Muscle of leg (tissue), 11 donors: ENCODE data around the gene FBXL13. TPM values are rescaled to one million over a fixed set of nuclear protein-coding genes. Genes with fewer than 3 reads are reported as not detected.
"Not testable (repeated sequence)": the region's sequence is repeated elsewhere in the genome, so short reads cannot be mapped to it uniquely, and the experiment has no call there.

Source experiments
- DNase-seq: peaks from one replicate; pipeline ENCODE4 v3.0.0; 2013
- H3K27ac ChIP-seq: one replicate; pipeline ENCODE4 v1.5.1; 2013; ENCODE audit warnings: mild to moderate bottlenecking, low read length, control low read depth
- H3K27me3 ChIP-seq: one replicate; pipeline ENCODE4 v1.6.1; 2013; ENCODE audit warnings: low read length; ENCODE audit not compliant: control insufficient read depth, insufficient read depth
- H3K36me3 ChIP-seq: one replicate; pipeline ENCODE4 v1.6.1; 2013; ENCODE audit warnings: low read length; ENCODE audit not compliant: control insufficient read depth, insufficient read depth
- H3K4me1 ChIP-seq: one replicate; pipeline ENCODE4 v1.6.1; 2013; ENCODE audit warnings: low read length; ENCODE audit not compliant: control insufficient read depth, insufficient read depth
- H3K4me3 ChIP-seq: one replicate; pipeline ENCODE4 v1.5.1; 2013; ENCODE audit warnings: low read length, control low read depth
- H3K9me3 ChIP-seq: replicated peaks from 2 replicates; pipeline ENCODE4 v1.6.1; 2013; ENCODE audit warnings: low read depth, low read length; ENCODE audit not compliant: control insufficient read depth
- WGBS: methylation state at CpG from one replicate; pipeline ENCODE4 v1.1.5; 2013; ENCODE audit warnings: missing lambda C conversion rate; ENCODE audit not compliant: insufficient coverage; 5-methylcytosine and 5-hydroxymethylcytosine counted together
- polyA plus RNA-seq, 8 donors: library from polyadenylated mRNA; unstranded; fragments of 120-200 nt; gene quantifications; one replicate each; pipeline versions ENCODE4 v1.2.1 to v1.2.3, GENCODE V29; 2013; ENCODE audit warnings: inconsistent platforms in 1 of 8, low replicate concordance in 1 of 8; ENCODE audit not compliant: insufficient read length in 8 of 8, insufficient read depth in 1 of 8
- total RNA-seq: library from RNA; stranded (reverse); fragments of 120-200 nt; gene quantifications from one replicate; pipeline ENCODE4 v1.2.4, GENCODE V29; 2013

FBXL13 gene
- total and polyA plus RNA-seq, 9 donors, result 0.47 to 1.2 (median 0.74) TPM

DNA sequence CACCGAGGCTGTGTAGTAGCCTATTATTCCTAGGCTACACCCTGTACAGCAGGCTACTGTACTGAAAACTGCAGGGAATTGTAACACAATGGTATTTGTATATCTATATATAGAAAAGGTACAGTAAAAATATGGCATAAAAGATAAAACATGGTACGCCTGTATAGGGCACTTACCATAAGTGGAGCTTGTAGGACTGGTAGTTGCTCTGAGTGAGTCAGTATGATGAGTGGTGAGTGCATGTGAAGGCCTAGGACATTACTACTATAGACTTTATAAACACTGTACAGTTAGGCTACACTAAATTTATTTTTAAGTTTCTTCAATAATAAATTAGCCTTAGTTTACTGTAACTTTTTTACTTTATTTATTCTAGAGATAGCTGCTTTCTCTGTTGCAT lies 285.8 kb downstream of the FBXL13 start:
- not testable (repeated sequence) for H3K27me3 ChIP-seq, H3K9me3 ChIP-seq, H3K36me3 ChIP-seq, H3K27ac ChIP-seq, DNase-seq, H3K4me1 ChIP-seq, H3K4me3 ChIP-seq
- WGBS, result no CpG with 5 or more reads among the region's 2 CpGs

DNA sequence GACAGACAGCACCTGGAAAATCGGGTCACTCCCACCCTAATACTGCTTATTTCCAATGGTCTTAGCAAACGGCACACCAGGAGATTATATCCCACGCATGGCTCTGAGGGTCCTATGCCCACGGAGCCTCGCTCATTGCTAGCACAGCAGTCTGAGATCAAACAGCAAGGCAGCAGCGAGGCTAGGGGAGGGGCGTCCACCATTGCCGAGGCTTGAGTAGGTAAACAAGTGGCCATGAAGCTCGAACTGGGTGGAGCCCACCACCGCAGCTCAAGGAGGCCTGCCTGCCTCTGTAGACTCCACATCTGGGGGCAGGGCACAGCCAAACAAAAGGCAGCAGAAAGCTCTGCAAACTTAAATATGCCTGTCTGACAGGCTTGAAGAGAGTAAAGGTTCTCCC lies 293.7 kb downstream of the FBXL13 start:
- not testable (repeated sequence) for H3K27ac ChIP-seq, H3K4me3 ChIP-seq, H3K4me1 ChIP-seq, H3K9me3 ChIP-seq, DNase-seq, H3K27me3 ChIP-seq, H3K36me3 ChIP-seq
- 98% methylated on average over 8 of the region's 10 CpGs for WGBS

DNA sequence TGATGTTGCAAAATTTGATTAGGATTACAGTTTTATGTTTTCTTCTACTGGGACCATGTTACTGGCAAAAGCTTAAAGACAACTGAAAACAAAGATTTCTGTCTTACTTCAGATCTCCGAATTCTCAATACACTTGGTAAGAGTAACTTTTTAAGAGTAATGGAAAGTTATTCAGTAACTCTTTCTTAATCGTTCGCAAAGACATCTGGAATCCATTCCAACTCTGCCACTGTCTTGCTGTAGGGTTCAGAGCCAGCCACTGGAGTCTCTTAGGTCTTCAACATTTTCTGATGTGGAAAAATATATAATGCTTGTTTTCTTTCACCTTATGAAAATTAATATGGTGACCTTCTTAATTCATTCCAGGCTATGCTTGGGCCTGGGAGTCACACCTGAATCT lies 295.9 kb downstream of the FBXL13 start:
- no CpG with 5 or more reads among the region's 3 CpGs for WGBS
- not testable (repeated sequence) for H3K4me3 ChIP-seq, H3K27ac ChIP-seq, H3K9me3 ChIP-seq, H3K36me3 ChIP-seq, H3K4me1 ChIP-seq, H3K27me3 ChIP-seq
- peak; percentile 77 for DNase-seq

DNA sequence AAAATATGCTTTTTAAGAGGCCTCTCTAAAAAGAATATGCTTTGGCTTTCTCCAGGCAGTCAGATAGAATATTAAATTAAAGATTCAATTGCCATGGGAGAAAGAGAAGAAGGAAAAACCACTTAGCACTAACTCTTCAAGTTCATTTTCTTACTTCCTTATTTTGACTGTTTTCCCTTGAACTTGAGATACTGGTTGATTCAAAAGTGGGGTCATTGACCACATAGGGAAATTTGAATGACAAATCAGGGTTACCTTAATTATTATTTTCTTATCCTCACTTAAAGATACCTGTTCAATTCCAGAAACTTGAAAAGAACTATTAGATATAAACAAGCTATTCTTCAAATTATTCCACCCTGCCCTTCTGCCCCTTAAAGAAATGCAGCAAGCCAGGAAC lies 298.4 kb downstream of the FBXL13 start:
- not testable (repeated sequence) for H3K9me3 ChIP-seq, H3K4me1 ChIP-seq, DNase-seq, H3K36me3 ChIP-seq, H3K27me3 ChIP-seq, H3K4me3 ChIP-seq, H3K27ac ChIP-seq

DNA sequence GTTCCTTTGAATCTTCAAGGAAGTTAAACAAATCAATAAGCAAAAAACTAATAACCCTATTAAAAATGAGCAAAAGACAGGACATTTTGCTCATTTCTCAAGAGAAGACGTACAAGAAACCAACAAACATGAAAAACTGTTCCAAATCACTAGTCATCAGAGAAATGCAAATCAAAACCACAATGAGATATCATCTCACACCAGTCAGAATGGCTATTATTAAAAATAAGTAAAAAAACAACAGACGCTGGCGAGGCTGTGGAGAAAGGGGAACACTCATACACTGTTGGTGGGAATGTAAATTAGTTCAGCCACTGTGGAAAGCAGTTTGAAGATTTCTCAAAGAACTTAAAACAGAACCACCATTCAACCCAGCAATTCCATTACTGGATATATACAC lies 304.1 kb downstream of the FBXL13 start:
- not testable (repeated sequence) for H3K9me3 ChIP-seq, H3K27me3 ChIP-seq, H3K27ac ChIP-seq, H3K4me3 ChIP-seq, H3K36me3 ChIP-seq, DNase-seq, H3K4me1 ChIP-seq
- no CpG with 5 or more reads among the region's 3 CpGs for WGBS

DNA sequence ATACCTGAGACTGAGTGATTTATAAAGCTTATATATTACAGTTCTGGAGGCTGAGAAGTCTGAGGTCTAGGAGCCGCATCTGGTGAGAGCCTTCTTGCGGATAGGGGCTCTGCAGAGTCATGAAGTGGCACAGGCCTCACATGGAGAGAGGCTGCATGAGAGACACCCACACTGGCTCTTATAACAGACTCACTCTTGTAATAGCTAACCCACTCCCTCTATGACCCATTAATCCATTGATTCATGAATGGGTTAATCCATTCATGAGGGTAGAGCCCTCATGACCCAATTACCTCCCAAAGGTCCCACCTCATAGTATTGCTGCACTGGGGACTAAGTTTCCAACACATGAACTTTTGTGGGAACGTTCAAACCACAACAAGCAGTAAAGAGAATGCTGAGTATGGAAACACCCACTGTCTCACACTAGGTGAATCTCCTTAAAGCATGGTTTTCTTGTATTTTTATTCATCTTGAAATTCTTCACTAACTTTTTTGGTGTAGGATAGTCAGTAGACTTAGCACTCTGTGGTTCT lies 304.9 kb downstream of the FBXL13 start:
- not testable (repeated sequence) for H3K27ac ChIP-seq, H3K27me3 ChIP-seq, H3K9me3 ChIP-seq, H3K36me3 ChIP-seq, H3K4me1 ChIP-seq, DNase-seq, H3K4me3 ChIP-seq
- WGBS, result no CpG with 5 or more reads among the region's 3 CpGs

DNA sequence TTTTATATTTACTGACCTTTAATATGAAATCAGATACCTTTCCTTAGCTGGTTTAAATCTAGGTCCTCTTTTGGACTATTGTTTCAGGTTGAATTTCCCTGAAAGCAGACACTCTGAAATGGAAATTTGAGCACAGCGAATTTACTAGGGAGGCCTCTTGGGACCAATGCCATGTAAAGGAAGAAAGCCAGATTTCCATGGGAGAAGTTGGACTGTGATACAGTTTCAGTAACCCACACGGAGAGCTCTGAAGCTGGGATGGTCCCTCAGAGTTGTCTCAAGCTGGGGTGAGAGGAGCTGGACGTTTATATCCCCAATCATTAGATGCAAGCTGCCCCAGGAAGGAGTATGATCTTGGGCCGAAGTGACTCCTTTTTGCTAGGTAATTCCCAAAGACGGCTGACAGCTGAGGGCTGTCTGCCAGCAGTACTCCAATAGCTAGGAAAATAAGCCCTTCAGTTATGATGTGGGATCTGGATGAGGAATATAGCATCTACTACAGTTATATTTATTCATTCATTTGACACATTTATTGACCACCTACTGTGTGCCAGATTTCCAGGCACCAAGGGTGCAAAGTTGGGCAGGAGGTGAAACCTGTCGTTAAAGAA lies 311.2 kb downstream of the FBXL13 start:
- H3K27ac ChIP-seq, H3K36me3 ChIP-seq, H3K27me3 ChIP-seq, H3K4me3 ChIP-seq, H3K9me3 ChIP-seq, H3K4me1 ChIP-seq: not testable (repeated sequence)
- WGBS, result no CpG with 5 or more reads among the region's 6 CpGs
- peak; percentile 17 for DNase-seq

Other genes starting within 250 kb of the FBXL13 start
- gene LRRC17, start 161.8 kb downstream of the FBXL13 start, total RNA-seq, result 43.8 TPM
- gene LRRC17, start 161.8 kb downstream of the FBXL13 start, polyA plus RNA-seq, result 10 to 100 TPM; 22.9 to 71.1 (median 37.5) TPM
- 18.1 TPM for gene ARMC10, start 344 bp upstream of the FBXL13 start, total RNA-seq
- gene ARMC10, start 344 bp upstream of the FBXL13 start, polyA plus RNA-seq, result 10 to 100 TPM; 18.7 to 29.9 (median 21.4) TPM
- 10.8 TPM for gene NAPEPLD, start 74.3 kb upstream of the FBXL13 start, total RNA-seq
- gene NAPEPLD, start 74.3 kb upstream of the FBXL13 start, polyA plus RNA-seq, result 10 to 100 TPM; 10.8 to 17.2 (median 13.4) TPM
- 54.8 TPM for gene PMPCB, start 222.6 kb upstream of the FBXL13 start, total RNA-seq
- gene PMPCB, start 222.6 kb upstream of the FBXL13 start, polyA plus RNA-seq, result 10 to 100 TPM; 55.0 to 67.2 (median 60.3) TPM